Measurements from ENCODE around the gene YDJC.
A peak's percentile ranks its signal among the peaks of the same experiment; 100 is the strongest.

The YDJC gene

DNA sequence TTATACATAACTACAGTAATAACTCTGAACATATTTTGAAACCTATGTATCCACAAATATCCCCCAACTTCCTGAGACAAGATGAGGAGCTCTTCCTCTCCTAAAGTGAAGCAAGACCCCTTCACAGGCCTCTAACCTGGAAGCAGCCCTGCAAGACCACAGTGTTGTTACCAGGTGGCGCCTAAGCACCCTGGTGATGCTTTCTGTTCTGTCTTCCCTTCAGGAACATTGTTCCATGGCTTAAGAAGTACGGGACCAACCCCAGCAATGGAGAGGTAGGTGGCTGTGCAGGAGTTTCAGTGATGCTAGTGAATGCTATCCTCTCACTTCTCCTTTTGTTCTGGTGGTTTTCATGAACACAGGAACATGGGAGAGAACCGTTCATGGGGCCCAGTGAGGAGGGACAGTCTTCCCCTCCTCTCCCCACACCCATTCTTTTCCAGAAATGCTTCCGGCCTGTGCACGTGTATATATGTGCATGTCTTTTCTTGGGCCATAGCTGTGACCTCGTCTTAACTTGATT lies 42.3 kb upstream of the YDJC start:
- TF ChIP-seq, protein P1, sequence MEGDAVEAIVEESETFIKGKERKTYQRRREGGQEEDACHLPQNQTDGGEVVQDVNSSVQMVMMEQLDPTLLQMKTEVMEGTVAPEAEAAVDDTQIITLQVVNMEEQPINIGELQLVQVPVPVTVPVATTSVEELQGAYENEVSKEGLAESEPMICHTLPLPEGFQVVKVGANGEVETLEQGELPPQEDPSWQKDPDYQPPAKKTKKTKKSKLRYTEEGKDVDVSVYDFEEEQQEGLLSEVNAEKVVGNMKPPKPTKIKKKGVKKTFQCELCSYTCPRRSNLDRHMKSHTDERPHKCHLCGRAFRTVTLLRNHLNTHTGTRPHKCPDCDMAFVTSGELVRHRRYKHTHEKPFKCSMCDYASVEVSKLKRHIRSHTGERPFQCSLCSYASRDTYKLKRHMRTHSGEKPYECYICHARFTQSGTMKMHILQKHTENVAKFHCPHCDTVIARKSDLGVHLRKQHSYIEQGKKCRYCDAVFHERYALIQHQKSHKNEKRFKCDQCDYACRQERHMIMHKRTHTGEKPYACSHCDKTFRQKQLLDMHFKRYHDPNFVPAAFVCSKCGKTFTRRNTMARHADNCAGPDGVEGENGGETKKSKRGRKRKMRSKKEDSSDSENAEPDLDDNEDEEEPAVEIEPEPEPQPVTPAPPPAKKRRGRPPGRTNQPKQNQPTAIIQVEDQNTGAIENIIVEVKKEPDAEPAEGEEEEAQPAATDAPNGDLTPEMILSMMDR (conservative IDR thresholded peaks at IDR 0.05; ENCODE audit: low read length) = no peak
- no peak for DNase-seq (ENCODE audit: low read depth)
- no peak overlapping the region for H3K4me3 ChIP-seq (ENCODE audit: low read length)

DNA sequence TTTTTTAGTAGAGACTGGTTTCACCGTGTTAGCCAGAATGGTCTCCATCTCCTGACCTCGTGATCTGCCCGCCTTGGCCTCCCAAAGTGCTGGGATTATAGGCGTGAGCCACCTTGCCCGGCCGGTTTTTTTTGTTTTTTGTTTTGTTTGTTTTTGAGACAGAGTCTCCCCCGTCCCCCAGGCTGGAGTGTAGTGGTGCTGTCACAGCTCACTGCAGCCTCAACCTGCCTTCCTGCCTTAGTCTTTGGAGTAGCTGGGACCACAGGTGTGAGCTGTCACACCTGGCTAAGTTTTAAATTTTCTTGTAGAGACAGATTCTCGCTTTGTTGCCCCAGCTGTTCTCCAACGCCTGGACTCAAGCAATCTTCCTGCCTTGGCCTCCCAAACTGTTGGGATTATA lies 39.2 kb upstream of the YDJC start:
- no peak for DNase-seq (ENCODE audit: low read depth)
- no peak overlapping the region for H3K4me3 ChIP-seq (ENCODE audit: low read length)
- TF ChIP-seq, protein P1 (conservative IDR thresholded peaks at IDR 0.05; ENCODE audit: low read length) = no peak

DNA sequence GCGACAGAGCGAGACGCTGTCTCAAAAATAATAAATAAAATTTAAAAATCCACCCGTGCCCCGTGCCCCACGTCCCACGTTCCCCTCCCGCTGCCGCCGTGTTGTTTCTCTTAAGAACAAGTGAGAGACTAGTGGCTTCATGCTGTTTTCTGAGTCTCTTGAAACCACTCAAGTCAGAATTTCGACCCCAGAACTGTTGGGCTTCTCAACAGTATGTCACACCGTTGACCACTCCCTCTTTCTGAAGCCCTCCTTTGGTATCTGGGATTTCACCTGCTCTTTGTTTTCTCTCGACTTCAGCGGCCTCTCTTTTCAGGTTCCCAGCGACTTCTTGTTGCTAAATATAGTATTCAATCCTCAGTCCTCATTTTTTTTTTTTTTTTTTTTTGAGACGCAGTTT lies 37.0 kb upstream of the YDJC start:
- DNase-seq (ENCODE audit: low read depth) = no peak
- TF ChIP-seq, protein P1 (conservative IDR thresholded peaks at IDR 0.05; ENCODE audit: low read length) = no peak
- peak overlapping the region; percentile 88 for H3K4me3 ChIP-seq (ENCODE audit: low read length)

DNA sequence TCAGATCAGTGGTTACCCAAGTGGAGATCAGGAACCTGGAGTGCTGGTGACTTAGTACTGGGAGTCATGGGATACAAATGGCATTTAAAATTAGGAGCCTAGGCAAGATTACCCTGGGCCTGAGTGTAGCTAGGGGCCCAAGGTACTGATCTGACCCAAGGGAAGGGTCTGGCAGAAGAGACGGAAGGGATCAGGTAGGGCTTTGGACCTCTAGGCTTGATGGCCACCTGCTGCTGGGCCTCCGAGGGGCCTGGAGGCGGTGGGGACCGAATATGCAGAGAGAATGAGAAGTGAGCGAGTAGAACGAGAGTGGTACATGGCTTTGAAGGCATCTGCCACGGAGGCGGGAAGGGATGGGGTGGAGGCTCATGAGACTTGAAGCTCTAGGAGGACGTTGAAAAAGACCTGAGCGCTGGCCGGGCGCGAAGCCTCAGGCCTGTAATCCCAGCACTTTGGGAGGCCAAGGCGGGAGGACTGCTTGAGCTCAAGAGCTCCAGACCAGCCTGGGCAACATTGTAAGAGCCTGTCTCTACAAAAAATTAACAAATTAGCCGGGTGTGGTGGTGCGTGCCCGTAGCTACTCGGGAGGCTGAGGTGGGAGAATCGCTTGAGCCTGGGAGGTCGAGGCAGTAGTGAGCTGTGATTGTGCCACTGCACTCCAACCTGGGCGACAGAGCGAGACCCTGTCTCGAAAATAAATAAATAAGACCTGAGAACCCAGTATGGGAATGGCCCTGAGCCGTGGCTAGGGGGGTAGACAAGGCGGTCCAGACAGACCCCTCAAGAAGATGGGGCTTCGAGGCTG lies 35.4 kb upstream of the YDJC start:
- H3K4me3 ChIP-seq (ENCODE audit: low read length) = peak overlapping the region; percentile 88
- TF ChIP-seq, protein P1 (conservative IDR thresholded peaks at IDR 0.05; ENCODE audit: low read length) = no peak
- DNase-seq (ENCODE audit: low read depth) = no peak

DNA sequence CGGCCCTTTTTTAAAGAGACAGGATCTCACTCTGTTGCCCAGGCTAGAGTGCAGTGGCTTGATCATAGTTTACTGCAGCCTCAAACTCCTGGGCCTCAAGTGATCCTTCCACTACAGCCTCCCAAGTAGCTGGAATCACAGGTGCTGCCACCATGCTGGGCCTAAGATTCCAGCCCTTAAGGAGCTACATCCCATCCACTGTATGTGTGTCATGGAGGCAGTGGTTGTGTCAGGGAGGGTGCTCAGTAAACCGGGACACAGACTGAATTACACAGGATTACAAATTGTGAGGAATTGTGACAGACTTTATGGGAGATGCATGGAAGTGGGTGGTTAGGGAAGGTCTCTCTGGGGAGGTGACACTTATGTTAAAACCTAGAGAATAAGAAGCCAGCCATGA lies 33.9 kb upstream of the YDJC start:
- TF ChIP-seq, protein P1 (conservative IDR thresholded peaks at IDR 0.05; ENCODE audit: low read length) = no peak
- H3K4me3 ChIP-seq (ENCODE audit: low read length) = no peak overlapping the region
- DNase-seq (ENCODE audit: low read depth) = no peak

DNA sequence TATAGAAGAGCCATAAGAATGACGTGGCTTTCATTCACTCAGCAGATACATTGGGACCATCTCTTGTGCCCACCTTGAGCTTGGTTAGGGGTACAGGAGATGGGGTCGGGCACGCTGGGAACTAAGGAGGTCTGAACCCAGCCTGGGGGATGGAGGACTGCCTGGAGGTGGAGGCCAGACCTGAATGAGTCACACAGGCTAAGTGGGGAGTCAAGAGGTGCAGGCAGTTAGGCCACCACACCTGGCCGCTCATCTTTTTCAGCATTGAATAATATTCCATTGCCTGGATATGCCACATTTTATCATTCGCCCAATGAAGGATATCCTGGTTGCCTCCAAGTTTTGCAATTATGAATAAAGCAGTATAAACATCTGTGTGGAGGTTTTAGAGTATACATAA lies 32.2 kb upstream of the YDJC start:
- no peak overlapping the region for H3K4me3 ChIP-seq (ENCODE audit: low read length)
- TF ChIP-seq, protein P1 (conservative IDR thresholded peaks at IDR 0.05; ENCODE audit: low read length) = no peak
- no peak for DNase-seq (ENCODE audit: low read depth)

DNA sequence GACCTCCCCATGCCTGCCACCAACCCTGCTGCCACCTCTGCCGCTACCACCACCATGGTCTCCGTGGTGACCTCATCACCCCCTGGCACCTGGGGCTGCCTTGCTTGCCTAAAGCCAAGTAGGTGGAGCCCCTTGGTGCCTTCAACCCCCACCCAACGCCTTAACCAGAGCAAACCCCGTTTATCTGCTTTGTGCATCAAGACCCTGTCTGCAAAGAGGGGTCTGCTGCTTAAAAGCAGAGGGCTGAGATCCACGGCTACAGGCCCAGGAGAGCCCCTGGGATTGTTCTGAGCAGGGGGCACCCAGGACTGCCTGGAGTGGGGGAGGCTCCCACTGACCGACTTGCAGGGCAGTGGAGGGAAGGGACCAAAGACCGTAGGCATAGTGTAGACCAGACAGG lies 31.1 kb upstream of the YDJC start:
- no peak for DNase-seq (ENCODE audit: low read depth)
- TF ChIP-seq, protein P1 (conservative IDR thresholded peaks at IDR 0.05; ENCODE audit: low read length) = no peak
- no peak overlapping the region for H3K4me3 ChIP-seq (ENCODE audit: low read length)
